Measurements from ENCODE around the gene IFFO2.

DNA sequence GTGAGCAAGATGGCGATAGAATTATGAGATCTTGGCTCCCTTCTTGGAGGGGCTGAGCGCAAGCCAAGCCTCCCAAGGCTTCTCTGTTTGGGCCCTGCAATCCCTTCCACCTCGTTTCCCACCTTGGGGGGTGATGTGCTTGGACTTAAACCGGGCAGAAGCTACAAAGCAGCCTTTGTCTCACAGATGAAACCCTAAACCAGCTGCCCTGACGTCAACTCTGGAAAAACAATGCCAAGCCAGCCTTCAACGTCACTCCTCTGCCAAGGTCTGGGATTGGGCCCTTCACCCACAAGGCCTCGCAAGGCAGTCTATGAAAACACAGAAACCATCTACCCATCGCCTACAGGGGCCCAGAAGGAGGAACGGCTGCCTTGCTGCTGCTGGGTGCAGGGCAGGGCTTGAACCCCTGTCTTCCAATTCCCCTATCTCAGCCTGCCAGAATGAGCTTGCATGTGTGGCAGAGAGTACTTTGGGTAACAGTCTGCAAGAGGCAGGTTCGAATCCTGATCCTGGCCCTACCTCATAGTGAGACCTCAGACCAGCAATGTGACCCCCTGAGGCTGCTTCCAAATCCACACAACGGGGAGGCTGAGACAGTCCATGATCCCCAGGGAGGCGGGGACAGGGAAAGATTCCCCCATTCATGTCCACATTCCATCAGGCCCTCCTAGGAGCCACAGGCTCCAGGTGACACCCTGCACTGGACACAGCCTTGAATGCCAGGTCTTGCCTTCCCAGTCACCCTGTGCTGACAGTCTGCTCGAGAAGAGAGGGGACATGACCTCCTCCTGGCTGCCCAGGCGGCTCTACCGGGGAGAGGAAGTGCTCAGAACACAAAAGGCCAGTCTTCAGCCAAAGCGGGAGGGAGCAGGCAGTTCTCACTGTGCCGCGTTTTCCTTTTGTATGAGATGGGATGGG, 15.0 kb downstream of the IFFO2 start:
- no peak for TF ChIP-seq POLR2A (IDR thresholded peaks at IDR 0.05; ENCODE audit: low read length)
- TF ChIP-seq GATA1 (IDR thresholded peaks at IDR 0.05; ENCODE audit: low read depth, low read length): no peak
